Endothelial cell (in vitro differentiated cells): ENCODE results near the gene TP53BP1. TPM values are rescaled to one million over a fixed set of nuclear protein-coding genes. Genes with fewer than 3 reads are reported as not detected.

Source experiments
- DNase-seq: peaks from one replicate; pipeline ENCODE4 v3.0.0; 2021; ENCODE audit warnings: low spot score
- H3K27ac Mint-ChIP-seq: one replicate; pipeline ENCODE4 v1.8.0; 2021; ENCODE audit warnings: mixed read lengths, inconsistent platforms; ENCODE audit not compliant: unreplicated experiment
- H3K27me3 Mint-ChIP-seq: one replicate; pipeline ENCODE4 v1.8.0; 2021; ENCODE audit warnings: mild to moderate bottlenecking, moderate library complexity, mixed read lengths, inconsistent platforms; ENCODE audit not compliant: unreplicated experiment
- H3K36me3 Mint-ChIP-seq: one replicate; pipeline ENCODE4 v1.8.0; 2021; ENCODE audit warnings: mild to moderate bottlenecking, low read depth, mixed read lengths, inconsistent platforms; ENCODE audit not compliant: unreplicated experiment
- H3K4me1 Mint-ChIP-seq: one replicate; pipeline ENCODE4 v1.8.0; 2021; ENCODE audit warnings: mild to moderate bottlenecking, mixed read lengths, inconsistent platforms; ENCODE audit not compliant: unreplicated experiment
- H3K4me3 Mint-ChIP-seq: one replicate; pipeline ENCODE4 v1.8.0; 2021; ENCODE audit warnings: mild to moderate bottlenecking, mixed read lengths, inconsistent platforms; ENCODE audit not compliant: unreplicated experiment
- H3K9me3 Mint-ChIP-seq: one replicate; pipeline ENCODE4 v1.8.0; 2021; ENCODE audit warnings: mixed read lengths, inconsistent platforms; ENCODE audit not compliant: unreplicated experiment
- total RNA-seq: library from RNA; stranded (reverse); fragmentation: NEBNext Ultra II Directional; extraction: Animal tissue kit (Norgen Biotek cat#: 25700); gene quantifications from one replicate; pipeline ENCODE4 v1.2.1, GENCODE V29; 2021; ENCODE audit not compliant: unreplicated experiment
- TF ChIP-seq, protein P1 (sequence below): fragments of 200-600 bp; sonication (generic); IDR thresholded peaks from one replicate; pipeline ENCODE4 v1.5.0; 2021; ENCODE audit warnings: antibody characterized with exemption; ENCODE audit not compliant: unreplicated experiment

Gene TP53BP1
- total RNA-seq, 1 donor from 2014 or later, result 97.5 TPM

- peaks cover 29% of the 10 kb centered on the region for H3K27me3 Mint-ChIP-seq
- peaks cover 17% of the 10 kb centered on the region for H3K4me1 Mint-ChIP-seq
Measured at GRCh38 chr15:43519196-43519595, 26.2 kb upstream of the TP53BP1 start.

DNA sequence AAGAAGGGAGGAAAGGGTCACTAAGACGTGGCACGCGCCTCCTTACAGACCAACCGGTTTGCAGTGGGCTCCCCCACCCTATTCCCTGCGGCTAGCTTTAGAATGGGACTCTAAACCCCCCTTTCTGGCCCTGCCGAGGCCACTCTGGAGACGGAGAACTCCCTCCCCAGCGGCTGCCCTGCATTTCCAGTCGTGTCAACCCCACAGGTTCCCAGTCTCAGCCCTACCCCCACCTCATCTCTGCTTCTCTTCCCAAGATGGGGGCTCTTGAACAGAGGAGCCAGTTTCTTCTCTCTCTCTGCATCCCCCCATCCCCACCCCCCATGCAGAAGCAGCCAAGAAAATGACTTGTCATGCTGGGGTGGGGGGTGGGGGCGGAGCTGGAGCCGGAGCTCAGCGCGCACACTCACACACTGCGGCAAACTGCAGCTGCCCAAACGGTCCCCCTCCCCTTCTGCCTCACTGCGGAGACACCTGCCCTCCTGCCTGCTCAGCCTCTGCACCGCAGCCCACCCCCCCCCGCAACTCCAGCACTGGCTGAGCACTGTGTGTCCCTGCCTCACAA is 25.3 kb upstream of the TP53BP1 start:
- Mint-ChIP-seq H3K27me3 (peaks cover 26% of the 10 kb centered on the region), H3K9me3 (no peaks in the 10 kb centered on the region), H3K4me3 (peak overlapping the region; percentile 86), H3K36me3 (peaks cover 5% of the 10 kb centered on the region), H3K27ac (no peak overlapping the region), H3K4me1 (peaks cover 17% of the 10 kb centered on the region)
- DNase-seq, result no peak
- TF ChIP-seq, protein P1, sequence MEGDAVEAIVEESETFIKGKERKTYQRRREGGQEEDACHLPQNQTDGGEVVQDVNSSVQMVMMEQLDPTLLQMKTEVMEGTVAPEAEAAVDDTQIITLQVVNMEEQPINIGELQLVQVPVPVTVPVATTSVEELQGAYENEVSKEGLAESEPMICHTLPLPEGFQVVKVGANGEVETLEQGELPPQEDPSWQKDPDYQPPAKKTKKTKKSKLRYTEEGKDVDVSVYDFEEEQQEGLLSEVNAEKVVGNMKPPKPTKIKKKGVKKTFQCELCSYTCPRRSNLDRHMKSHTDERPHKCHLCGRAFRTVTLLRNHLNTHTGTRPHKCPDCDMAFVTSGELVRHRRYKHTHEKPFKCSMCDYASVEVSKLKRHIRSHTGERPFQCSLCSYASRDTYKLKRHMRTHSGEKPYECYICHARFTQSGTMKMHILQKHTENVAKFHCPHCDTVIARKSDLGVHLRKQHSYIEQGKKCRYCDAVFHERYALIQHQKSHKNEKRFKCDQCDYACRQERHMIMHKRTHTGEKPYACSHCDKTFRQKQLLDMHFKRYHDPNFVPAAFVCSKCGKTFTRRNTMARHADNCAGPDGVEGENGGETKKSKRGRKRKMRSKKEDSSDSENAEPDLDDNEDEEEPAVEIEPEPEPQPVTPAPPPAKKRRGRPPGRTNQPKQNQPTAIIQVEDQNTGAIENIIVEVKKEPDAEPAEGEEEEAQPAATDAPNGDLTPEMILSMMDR, result no peak

More at GRCh38 chr15:43519196-43519595, 26.2 kb upstream of the TP53BP1 start:
- H3K9me3 Mint-ChIP-seq, result no peaks in the 10 kb centered on the region
- no peak for DNase-seq
- TF ChIP-seq, protein P1, result no peak
- peak overlapping the region; percentile 59 for H3K4me3 Mint-ChIP-seq
- H3K36me3 Mint-ChIP-seq, result peaks cover 5% of the 10 kb centered on the region
- no peak overlapping the region for H3K27ac Mint-ChIP-seq

DNA sequence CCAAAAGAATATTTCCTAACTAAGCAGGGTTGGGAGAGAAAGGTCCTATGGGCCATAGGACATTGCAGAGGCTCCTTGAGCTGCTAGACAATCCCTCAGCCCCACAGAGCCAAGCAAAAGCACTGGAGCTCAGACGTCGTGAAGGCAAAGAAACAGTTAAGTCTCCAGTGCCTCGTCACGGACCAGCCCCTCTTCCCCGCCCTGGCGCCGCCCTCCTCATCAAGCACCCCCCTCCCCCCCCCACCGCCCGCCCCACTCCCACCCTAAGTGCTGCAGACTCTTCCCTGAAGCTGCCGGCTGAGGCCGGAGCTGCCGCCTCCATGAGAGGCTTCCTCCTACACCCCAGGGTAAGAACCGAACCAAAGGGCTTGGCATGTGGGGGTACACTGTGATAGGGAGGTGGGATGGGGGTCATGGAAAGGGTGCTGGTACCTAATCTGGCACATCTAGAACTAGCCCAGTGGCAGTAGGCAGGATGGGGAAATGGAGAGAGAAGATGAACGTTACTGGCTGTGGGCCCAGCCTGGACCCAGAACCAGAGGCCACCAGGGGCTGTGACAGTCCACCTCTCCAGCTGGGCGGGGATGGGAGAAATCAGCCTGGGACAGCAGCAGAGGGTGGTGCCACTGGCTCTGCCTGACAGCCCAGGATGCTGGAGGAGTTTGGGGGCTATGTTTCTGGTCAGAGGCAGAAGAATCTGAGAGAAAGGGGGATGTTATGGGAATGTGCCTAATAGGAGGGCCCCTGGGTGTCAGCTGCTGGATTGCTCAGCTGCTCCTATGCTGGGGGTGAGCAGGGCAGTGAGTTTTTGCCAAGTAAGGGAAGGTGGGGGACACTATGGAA is 24.6 kb upstream of the TP53BP1 start, which contains the start of gene MAP1A:
Gene MAP1A (plus strand): TSS at position 255 of the 843 bp plus-strand sequence. CDS start 3,866 bp downstream, outside the sequence.
- H3K27me3 Mint-ChIP-seq, result peaks cover 24% of the 10 kb centered on the region
- H3K36me3 Mint-ChIP-seq, result peaks cover 4% of the 10 kb centered on the region
- peak within 1 kb of the TSS; percentile 86 for H3K4me3 Mint-ChIP-seq
- peaks cover 17% of the 10 kb centered on the region for H3K4me1 Mint-ChIP-seq
- no peaks in the 10 kb centered on the region for H3K9me3 Mint-ChIP-seq
- H3K27ac Mint-ChIP-seq, result peak within 1 kb of the TSS; percentile 4
- TF ChIP-seq, protein P1, result no peak
- DNase-seq, result peak; percentile 33

DNA sequence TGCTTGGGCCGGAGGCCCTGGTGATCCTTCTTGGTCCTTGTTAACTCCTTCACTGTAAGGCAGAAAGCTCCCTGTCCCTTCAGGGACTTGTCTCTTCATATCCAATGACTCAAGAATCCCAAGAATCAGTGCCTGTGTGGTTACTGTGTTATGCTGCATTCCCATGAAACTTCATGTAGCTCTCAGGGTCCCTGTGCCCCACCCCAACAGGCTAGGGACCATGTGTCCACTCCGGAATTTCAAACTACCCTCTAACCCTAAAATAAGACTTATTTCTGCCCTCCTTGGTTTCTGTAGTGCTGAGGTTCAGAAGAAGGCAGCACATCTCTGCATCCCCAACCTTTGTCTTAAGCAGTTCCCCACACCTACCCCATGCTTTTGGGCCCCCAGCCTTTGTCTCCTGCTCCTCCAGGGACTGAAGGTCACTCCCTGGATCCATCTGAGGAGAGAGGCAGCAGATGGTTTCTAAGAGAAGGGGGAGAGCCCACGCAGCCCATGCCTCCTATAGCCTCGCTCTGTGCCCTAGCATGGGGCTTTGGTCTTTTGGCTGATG is 23.9 kb upstream of the TP53BP1 start:
- DNase-seq, result no peak
- no peaks in the 10 kb centered on the region for H3K9me3 Mint-ChIP-seq
- H3K4me1 Mint-ChIP-seq, result peaks cover 19% of the 10 kb centered on the region
- H3K4me3 Mint-ChIP-seq, result peak overlapping the region; percentile 75
- H3K27ac Mint-ChIP-seq, result no peak overlapping the region
- H3K36me3 Mint-ChIP-seq, result no peaks in the 10 kb centered on the region
- TF ChIP-seq, protein P1, result no peak
- peaks cover 30% of the 10 kb centered on the region for H3K27me3 Mint-ChIP-seq
